Measurements from ENCODE around the gene VCL.

VCL gene

GRCh38 chr10:74163319-74164068 is 165.6 kb downstream of the VCL start:
- no peak for DNase-seq

GRCh38 chr10:74164716-74165529 is 167.0 kb downstream of the VCL start:
- DNase-seq, result no peak

GRCh38 chr10:74165530-74165901 is 167.6 kb downstream of the VCL start:
- no peak for DNase-seq

GRCh38 chr10:74167443-74167842 is 169.5 kb downstream of the VCL start:
- no peak for DNase-seq
